GM21528 (cell line): ENCODE results near the gene PRKCQ.
"Not testable (repeated sequence)": the region's sequence is repeated elsewhere in the genome, so short reads cannot be mapped to it uniquely, and the experiment has no call there.

Experiments
- ATAC-seq: cut with Tn5 transposase; IDR thresholded peaks from one replicate; pipeline ENCODE4 v1.9.1; 2021; ENCODE audit warnings: mild to moderate bottlenecking, moderate library complexity; ENCODE audit not compliant: unreplicated experiment, low FRiP score

PRKCQ gene

GRCh38 chr10:6465437-6465836 is 114.6 kb downstream of the PRKCQ start:
- no peak for ATAC-seq

DNA sequence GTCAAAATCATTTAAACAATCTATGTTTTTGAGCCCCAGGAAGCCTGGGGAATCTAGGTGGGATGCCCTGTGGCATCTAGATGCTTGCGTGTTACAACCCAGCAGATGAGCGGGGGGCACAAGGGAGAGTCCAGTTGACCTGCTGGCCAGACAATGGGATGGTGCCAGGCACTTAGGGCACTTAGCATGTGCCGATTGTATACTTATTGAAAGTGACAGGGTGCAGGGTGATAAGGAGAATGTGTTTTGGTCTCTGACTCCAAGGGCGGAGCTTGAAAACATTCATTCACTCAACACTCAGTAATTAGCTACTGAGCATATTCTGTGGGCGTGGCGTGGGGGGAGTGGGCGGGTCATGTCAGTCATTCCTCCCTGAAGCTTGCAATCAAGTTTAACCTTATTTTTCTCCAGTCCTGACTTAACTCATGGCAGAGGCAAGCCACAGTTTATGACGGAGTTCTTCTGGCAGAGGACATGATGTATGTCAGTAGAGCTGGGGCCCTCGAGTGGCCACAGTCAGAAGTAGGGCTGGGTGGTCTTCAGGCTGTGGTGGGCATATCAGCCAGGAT is 115.1 kb downstream of the PRKCQ start:
- no peak for ATAC-seq

DNA sequence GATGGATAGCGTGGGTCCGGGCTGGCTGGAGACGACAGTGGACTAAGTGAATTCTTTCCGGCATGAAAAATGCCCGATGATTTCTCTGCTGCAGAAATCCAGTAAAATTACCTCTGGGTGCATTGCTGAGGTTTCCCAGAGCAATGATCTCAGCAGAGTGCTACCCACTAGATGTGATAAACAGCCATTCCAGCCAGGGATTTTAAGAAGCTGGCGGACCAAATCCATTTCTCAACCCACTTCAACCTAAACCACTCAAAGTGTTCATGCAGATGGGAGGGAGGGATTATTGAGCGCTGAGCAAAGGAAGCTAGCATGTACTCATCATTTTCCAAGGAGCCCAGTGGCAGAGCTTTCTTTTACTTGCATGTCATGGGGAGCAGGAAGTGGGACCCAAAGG is 116.7 kb downstream of the PRKCQ start:
- ATAC-seq, result no peak

- ATAC-seq, result no peak
Observed at GRCh38 chr10:6461961-6462360, 118.1 kb downstream of the PRKCQ start.

GRCh38 chr10:6460861-6461409 is 119.1 kb downstream of the PRKCQ start:
- ATAC-seq, result no peak

DNA sequence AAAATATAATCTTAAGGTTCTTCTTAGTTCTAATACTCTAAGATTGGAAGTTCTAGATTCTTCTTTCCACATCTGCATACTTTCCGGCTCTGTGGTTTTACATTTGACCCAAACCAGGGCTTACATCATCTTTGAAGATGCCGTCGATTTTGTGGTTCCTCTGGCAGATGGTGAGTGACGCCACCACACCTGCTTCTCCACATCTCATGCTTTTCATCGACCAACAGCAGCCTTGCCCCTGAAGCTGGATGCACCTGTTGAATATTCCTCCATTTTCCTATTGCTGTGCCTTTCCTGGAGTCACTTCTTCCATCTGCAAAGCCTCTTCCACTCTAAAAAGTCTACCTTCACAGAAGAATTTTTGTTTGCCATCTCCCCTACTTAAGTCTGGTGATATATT is 121.3 kb downstream of the PRKCQ start:
- ATAC-seq, result no peak

DNA sequence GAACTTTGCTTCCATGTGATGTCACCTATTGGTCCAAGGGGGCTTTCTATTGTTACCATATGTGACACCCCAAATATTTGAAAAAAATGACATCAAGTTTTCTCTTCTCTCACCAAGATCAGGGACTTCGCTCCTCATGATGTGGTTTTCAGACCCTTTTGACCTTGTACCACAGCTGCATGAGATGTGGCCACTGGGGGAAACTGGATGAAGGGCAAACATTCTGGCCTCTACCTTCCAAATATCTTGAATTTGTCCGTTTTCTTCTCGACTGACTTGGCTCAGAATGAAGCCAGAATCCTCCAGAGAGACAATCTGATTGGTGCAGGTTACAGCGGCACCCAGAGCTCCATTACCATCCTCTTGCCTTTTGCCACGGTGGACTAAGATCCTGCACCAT is 122.7 kb downstream of the PRKCQ start:
- ATAC-seq, result no peak

- ATAC-seq, result no peak
Observed at GRCh38 chr10:6456067-6456466, 124.0 kb downstream of the PRKCQ start.

DNA sequence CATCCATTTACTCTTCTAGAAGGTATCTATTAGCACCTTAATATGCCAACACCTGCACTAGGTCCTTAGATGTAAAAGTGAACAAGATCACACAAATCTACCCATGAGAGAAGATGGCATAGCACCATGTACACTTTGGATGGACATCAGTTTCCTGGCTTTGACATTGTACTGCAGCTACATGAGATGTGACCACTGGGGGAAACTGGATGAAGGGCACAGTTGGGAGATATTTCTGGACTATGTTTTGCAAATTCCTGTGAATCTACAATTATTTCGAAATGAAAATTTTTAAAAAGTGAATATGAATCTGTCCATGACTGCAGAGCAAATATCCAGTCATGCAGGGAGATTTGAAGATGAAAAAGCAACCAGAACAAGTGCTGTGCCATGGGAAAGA is 124.5 kb downstream of the PRKCQ start:
- no peak for ATAC-seq

DNA sequence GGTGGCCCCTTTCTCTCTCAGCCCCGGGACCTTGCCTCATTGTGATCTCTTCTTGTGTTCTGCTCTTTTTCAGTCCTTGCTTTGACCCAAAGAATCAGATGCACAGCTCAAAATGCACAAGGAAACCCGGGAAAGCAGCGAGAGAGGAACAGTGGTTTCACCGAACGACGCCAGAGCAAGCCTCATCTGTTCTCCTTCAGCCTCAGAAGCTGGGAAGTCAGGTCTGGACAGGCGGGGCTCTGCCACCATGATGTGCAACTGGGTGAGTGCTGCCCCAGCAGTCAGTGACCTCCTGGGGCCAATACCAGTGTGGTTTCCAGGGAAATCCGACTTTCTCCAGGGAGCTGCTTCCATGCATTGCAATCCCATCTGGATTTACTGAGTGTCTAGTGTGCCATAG is 133.4 kb downstream of the PRKCQ start:
- no peak for ATAC-seq

GRCh38 chr10:6445671-6446316 is 134.3 kb downstream of the PRKCQ start:
- no peak for ATAC-seq

- ATAC-seq, result not testable (repeated sequence)
Observed at GRCh38 chr10:6439875-6440274, 140.2 kb downstream of the PRKCQ start.

- ATAC-seq, result no peak
Observed at GRCh38 chr10:6431861-6432260, 148.2 kb downstream of the PRKCQ start.

DNA sequence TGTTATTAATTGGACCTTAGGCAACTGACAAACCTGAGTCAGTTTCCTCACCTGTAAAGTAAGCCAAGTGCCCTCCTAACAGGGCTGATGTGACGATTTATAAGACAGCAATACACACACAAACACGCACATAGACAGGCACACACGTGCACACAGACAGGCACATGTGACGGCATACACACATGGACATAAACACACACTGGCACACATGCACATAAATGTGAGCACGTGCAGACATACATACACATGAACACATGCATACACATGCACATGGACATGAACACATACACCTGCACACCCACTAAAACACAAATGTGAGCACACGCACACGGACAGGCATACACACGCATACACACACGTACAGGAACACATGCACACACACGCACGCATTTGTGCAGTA is 148.9 kb downstream of the PRKCQ start:
- ATAC-seq, result no peak

DNA sequence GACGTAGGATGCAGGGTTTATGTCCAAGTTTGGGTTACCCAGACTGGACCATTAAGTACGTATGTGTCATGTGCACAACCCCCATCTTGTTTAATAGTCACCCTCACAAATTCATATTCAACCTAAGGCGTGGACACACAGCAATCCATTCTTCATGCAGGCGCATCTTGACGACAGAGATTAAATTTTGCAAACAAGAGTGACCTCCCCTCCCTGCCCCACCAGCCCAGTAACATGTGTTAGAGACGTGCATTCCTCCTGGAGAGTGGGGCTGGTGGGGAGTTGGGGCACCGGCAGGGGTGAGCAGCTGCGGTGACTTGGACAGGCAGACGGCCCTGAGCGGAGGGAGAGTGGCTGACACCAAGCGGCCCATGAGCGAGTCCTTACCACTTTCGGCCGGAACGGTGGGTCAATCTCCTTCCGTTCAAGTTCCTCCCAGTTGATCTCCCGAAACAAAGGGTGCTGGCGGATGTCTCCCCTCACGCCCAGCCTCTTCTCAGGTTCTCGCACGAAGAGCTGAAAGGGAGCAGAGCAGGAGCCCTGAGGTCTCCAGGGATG is 149.6 kb downstream of the PRKCQ start:
- ATAC-seq, result no peak

GRCh38 chr10:6427357-6427959 is 152.6 kb downstream of the PRKCQ start:
- ATAC-seq, result no peak

DNA sequence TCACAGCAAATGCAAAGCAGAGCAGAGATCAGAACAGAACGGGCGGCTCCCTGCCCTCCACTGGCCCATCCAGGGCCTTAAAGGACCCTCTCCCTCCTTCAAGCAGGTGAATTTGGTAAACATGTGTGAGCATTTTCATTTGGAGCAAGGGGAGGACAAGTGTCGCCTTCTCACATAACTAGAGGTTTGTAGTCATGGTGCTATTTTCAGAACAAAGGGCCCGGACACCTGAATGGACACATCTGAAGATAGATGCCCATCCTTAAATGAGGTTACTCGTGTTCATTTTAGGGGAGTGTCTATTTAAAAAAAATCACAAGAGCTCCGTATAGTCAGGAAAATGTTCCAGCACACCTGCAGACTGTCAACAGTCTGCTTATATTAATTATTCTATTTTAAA is 153.8 kb downstream of the PRKCQ start:
- ATAC-seq, result no peak

GRCh38 chr10:6423413-6424170 is 156.5 kb downstream of the PRKCQ start:
- ATAC-seq, result no peak

DNA sequence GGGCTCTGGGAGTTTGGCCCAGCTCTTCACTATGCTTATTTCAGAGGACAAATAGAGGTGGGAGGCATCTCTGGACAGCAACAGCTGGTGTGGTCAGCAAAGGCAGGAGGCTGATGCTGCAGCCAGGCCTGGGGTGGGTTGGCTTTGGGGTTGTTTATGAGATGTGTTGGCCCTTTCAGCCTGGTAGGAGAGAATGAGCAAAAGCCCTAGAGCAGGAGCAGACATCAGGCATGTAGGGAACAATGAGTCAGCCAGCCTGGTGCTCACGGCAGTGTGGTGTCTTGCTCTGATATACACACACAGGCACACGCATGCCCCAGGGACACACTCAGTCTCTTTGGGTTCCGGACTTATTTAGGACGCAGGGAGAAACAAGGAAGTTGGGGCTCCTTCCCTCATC is 157.1 kb downstream of the PRKCQ start:
- ATAC-seq, result no peak

DNA sequence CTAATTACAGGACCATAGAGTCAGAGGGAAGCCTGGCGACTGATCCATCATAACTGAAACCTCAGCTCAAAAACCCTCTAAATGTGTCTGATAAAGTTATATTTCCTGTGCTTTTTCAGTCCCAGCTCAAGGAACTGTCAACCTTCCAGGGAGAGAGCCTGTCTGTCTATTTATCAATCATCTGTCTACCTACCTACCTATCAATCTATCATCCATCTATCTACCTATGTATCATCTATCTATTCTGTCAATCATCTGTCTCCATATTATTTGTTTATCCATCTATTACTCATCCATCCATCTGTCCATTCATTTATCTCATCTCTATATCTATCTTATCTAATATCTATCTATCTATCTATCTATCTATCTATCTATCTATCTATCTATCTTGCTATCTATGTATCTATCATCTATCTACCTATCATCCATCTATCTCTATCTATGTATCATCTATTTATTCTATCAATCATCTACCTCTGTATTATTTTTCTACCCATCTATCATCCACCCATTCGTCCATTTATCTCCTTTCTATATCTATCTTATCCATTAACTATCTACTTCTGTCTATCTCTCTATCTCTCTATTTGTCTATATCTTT is 161.4 kb downstream of the PRKCQ start:
- ATAC-seq, result no peak

DNA sequence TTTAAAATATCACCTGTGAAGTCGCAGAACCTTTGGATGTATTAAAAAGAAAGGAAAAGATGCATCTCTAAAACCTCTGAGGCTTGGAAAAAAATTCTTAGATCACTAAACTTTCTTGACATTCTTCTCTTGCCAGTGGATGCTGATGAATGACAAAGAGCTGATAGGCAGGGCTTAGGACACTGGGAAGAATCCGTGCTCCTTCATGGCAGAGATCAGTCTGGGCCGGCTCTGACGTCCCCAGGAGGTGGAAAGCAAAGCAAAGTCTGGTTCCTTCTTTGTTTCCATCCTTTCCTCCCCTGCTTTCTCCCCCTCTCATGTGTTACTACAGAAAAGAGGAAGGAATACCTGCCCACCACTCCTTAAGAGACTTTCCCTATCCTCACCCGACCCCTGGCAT is 161.9 kb downstream of the PRKCQ start:
- ATAC-seq, result no peak
